ENCODE data around the gene RBM23. TPM values are rescaled to one million over a fixed set of nuclear protein-coding genes. Genes with fewer than 3 reads are reported as not detected.

The RBM23 gene
- total RNA-seq, 1 experiment from 2014 or later: 76.5 TPM

DNA sequence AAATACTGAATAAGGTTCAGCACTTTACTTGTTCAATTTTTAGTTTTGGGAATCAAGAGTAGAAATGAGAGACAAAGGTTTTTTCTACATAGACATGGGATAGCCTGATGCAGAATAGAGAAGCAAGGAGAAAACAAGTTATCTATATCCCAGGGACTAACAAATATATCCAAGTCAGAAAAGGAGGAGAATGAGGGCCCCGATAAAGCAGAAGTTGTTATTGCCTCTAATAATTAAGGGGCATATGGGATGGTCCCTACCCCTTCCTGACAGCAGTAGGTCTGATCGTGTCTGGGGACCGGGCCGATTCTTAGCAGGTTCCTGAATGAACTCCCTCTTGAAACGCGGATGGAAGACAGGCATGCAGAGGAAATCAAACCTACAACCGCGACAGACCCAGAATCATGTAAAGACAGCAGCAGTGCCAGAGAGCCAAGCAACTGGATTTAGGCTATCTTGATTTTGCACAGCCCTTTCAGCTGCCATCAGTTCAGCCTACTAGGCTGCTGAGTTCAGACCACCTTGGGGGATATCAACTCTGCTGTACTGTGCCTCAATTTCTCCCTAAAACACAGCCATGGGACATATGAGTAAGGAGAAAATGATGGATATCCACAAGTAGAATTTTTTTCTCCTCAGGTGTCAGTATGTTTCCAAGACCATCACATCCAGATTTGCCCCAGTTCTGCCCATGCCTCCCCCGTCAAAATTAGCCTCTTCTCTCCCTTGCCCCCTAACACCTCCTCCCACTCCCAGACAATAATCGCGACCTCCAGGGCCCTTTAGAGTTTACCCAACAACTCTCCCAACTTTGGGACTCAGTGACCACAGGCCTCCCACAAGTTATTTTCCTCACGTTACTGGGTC is 9.5 kb upstream of the RBM23 start:
- Histone ChIP-seq H3K4me3 (peak overlapping the region; percentile 85), H3K27me3 (ENCODE audit: insufficient read depth, low read depth) (no peaks in the 10 kb centered on the region), H3F3A (ENCODE audit: insufficient read depth, low read depth) (peaks cover 6% of the 10 kb centered on the region), H3K4me1 (replicated peaks; ENCODE audit: insufficient read depth) (peaks cover 32% of the 10 kb centered on the region), H3K27ac (0 out of 2 replicates have a peak overlapping the region, but pooled peaks have one; percentile 18), H3K36me3 (ENCODE audit: low read depth) (peaks cover 28% of the 10 kb centered on the region), H3K9me2 (ENCODE audit: insufficient read depth) (no peaks in the 10 kb centered on the region), H3K79me2 (ENCODE audit: low read depth) (peaks cover 19% of the 10 kb centered on the region), H3K4me2 (peak overlapping the region; percentile 95), H4K20me1 (ENCODE audit: insufficient read depth) (no peaks in the 10 kb centered on the region), H3K9me3 (ENCODE audit: insufficient read depth, low read depth) (no peaks in the 10 kb centered on the region), H2AFZ (peak overlapping the region; percentile 89)
- intact Hi-C loops (cut with micrococcal nuclease; ENCODE audit: unreplicated experiment): loop anchor here (5.0 kb wide), 1 partner anchor 129 kb away; the partner anchor contains the start of gene CDH24
- DNase-seq: no peak
- ChIA-PET POLR2A (ENCODE audit: unreplicated experiment) (interaction anchor here (0.6 to 1.0 kb wide), 5 partner anchors 10 to 167 kb away, joined by 3 to 13 read pairs (median 4); partner anchors contain the start of genes ACIN1, AJUBA, C14orf119 and RBM23), CTCF (interaction anchor here (0.6 to 0.7 kb wide), 2 partner anchors 95 to 105 kb away, joined by 3 read pairs; no protein-coding TSS in a partner anchor)
- TF ChIP-seq, protein P1, sequence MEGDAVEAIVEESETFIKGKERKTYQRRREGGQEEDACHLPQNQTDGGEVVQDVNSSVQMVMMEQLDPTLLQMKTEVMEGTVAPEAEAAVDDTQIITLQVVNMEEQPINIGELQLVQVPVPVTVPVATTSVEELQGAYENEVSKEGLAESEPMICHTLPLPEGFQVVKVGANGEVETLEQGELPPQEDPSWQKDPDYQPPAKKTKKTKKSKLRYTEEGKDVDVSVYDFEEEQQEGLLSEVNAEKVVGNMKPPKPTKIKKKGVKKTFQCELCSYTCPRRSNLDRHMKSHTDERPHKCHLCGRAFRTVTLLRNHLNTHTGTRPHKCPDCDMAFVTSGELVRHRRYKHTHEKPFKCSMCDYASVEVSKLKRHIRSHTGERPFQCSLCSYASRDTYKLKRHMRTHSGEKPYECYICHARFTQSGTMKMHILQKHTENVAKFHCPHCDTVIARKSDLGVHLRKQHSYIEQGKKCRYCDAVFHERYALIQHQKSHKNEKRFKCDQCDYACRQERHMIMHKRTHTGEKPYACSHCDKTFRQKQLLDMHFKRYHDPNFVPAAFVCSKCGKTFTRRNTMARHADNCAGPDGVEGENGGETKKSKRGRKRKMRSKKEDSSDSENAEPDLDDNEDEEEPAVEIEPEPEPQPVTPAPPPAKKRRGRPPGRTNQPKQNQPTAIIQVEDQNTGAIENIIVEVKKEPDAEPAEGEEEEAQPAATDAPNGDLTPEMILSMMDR (conservative IDR thresholded peaks at IDR 0.05): no peak
- no peak for TF ChIP-seq EZH2 (IDR thresholded peaks at IDR 0.05; ENCODE audit: low read depth)
- BruUV-seq (replicated peaks): no TSS peak

DNA sequence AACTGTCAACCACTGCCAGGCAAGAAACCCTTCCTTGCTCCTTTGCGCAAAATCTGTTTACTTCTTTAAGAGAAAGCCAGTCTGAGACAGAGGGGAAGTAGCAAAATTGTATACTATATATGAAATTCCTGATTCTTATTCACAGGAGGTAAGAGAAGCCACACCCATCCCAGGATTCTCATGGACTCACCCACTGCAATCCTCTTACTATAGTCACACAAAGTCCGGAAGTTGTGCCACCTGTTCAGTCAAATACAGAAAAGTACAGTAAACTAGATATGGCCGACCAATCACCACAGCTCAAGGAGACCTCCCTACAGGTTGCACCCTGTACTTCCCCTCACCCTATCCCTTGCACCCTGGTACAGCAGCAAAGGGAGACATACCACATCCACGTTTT is 7.4 kb upstream of the RBM23 start:
- intact Hi-C loops (cut with micrococcal nuclease; ENCODE audit: unreplicated experiment): loop anchor here (5.0 kb wide), 1 partner anchor 131 kb away; the partner anchor contains the start of gene CDH24
- peaks cover 19% of the 10 kb centered on the region for H3K79me2 ChIP-seq (ENCODE audit: low read depth)
- no peak for TF ChIP-seq EZH2 (IDR thresholded peaks at IDR 0.05; ENCODE audit: low read depth)
- TF ChIP-seq, protein P1 (conservative IDR thresholded peaks at IDR 0.05): no peak
- H3K9me3 ChIP-seq (ENCODE audit: insufficient read depth, low read depth): no peaks in the 10 kb centered on the region
- peak overlapping the region; percentile 51 for H3K4me2 ChIP-seq
- H4K20me1 ChIP-seq (ENCODE audit: insufficient read depth): no peaks in the 10 kb centered on the region
- BruUV-seq (replicated peaks): no TSS peak
- no peaks in the 10 kb centered on the region for H3K27me3 ChIP-seq (ENCODE audit: insufficient read depth, low read depth)
- CTCF ChIA-PET: interaction anchor here (0.6 kb wide), 2 partner anchors 29 to 32 kb away, joined by 3 to 4 read pairs; no protein-coding TSS in a partner anchor
- POLR2A ChIA-PET (ENCODE audit: unreplicated experiment): interaction anchor here (0.6 kb wide), 1 partner anchor 356 kb away, joined by 5 read pairs; no protein-coding TSS in a partner anchor
- H3F3A ChIP-seq (ENCODE audit: insufficient read depth, low read depth): peaks cover 14% of the 10 kb centered on the region
- H3K4me3 ChIP-seq: no peak overlapping the region; the same call in 1 of the 2 replicates
- no peak overlapping the region for H2AFZ ChIP-seq
- no peaks in the 10 kb centered on the region for H3K9me2 ChIP-seq (ENCODE audit: insufficient read depth)
- peaks cover 28% of the 10 kb centered on the region for H3K36me3 ChIP-seq (ENCODE audit: low read depth)
- H3K27ac ChIP-seq: peak overlapping the region; percentile 55
- DNase-seq: peak; percentile 44 to 70
- peaks cover 19% of the 10 kb centered on the region for H3K4me1 ChIP-seq (replicated peaks; ENCODE audit: insufficient read depth)

GRCh38 chr14:22925513-22925912 is 6.6 kb upstream of the RBM23 start:
- POLR2A ChIA-PET (ENCODE audit: unreplicated experiment): interaction anchor here (0.6 kb wide), 1 partner anchor 355 kb away, joined by 5 read pairs; no protein-coding TSS in a partner anchor
- H3K27ac ChIP-seq: peak overlapping the region; percentile 37; the same call in 1 of the 2 replicates

More at GRCh38 chr14:22925513-22925912, 6.6 kb upstream of the RBM23 start:
- no peak for TF ChIP-seq EZH2 (IDR thresholded peaks at IDR 0.05; ENCODE audit: low read depth)
- TF ChIP-seq, protein P1 (conservative IDR thresholded peaks at IDR 0.05): no peak
- Histone ChIP-seq H3F3A (ENCODE audit: insufficient read depth, low read depth) (peaks cover 14% of the 10 kb centered on the region), H3K9me2 (ENCODE audit: insufficient read depth) (no peaks in the 10 kb centered on the region), H3K4me3 (no peak overlapping the region), H2AFZ (no peak overlapping the region), H3K4me2 (peak overlapping the region; percentile 51; the same call in 1 of the 2 replicates), H3K27me3 (ENCODE audit: insufficient read depth, low read depth) (no peaks in the 10 kb centered on the region), H3K9me3 (ENCODE audit: insufficient read depth, low read depth) (no peaks in the 10 kb centered on the region), H3K79me2 (ENCODE audit: low read depth) (peaks cover 19% of the 10 kb centered on the region), H3K36me3 (ENCODE audit: low read depth) (peaks cover 28% of the 10 kb centered on the region), H4K20me1 (ENCODE audit: insufficient read depth) (no peaks in the 10 kb centered on the region), H3K4me1 (replicated peaks; ENCODE audit: insufficient read depth) (peaks cover 19% of the 10 kb centered on the region)
- no TSS peak for BruUV-seq (replicated peaks)
- DNase-seq: no peak
- intact Hi-C loops (cut with micrococcal nuclease; ENCODE audit: unreplicated experiment): loop anchor here (5.0 kb wide), 1 partner anchor 132 kb away; the partner anchor contains the start of gene CDH24
- CTCF ChIA-PET: interaction anchor here (0.6 kb wide), 1 partner anchor 9 kb away, joined by 6 read pairs; no protein-coding TSS in a partner anchor

Measured in PC-9 (cell line).